Gastroesophageal sphincter (tissue), 4 donors: ENCODE data around the gene SDC1. TPM values are rescaled to one million over a fixed set of nuclear protein-coding genes. Genes with fewer than 3 reads are reported as not detected.
A peak's percentile ranks its signal among the peaks of the same experiment; 100 is the strongest.

Source experiments
- ATAC-seq: fragments of 150-250 bp; one replicate; pipeline ENCODE4 v1.9.1; 2016; ENCODE audit warnings: mild to moderate bottlenecking, moderate library complexity
- H3K27ac ChIP-seq, 4 donors: fragments of 200-600 bp; sonication (generic) in 3 of 4; 1 replicate in 3 of 4; 2 replicates in 1 of 4; pipeline ENCODE4 v1.5.1; 2016 to 2019
- H3K27me3 ChIP-seq: fragments of 200-600 bp; sonication (generic); one replicate; pipeline ENCODE4 v1.5.1; 2019
- H3K36me3 ChIP-seq, 2 donors: fragments of 200-600 bp; sonication (generic); one replicate each; pipeline ENCODE4 v1.5.1; 2019; ENCODE audit warnings: control low read depth in 1 of 2
- H3K4me1 ChIP-seq, 3 donors: fragments of 200-600 bp; sonication (generic); 1 replicate in 2 of 3; 2 replicates in 1 of 3; pipeline ENCODE4 v1.5.1; 2016 to 2019; ENCODE audit warnings: control low read depth in 2 of 3
- H3K4me3 ChIP-seq, 2 donors: fragments of 200-600 bp; sonication (generic); one replicate each; pipeline ENCODE4 v1.5.1; 2019; ENCODE audit warnings: mild to moderate bottlenecking in 1 of 2, moderate library complexity in 1 of 2
- H3K9me3 ChIP-seq, 3 donors: fragments of 200-600 bp; sonication (generic); one replicate each; pipeline ENCODE4 v1.5.1; 2017 to 2019; ENCODE audit warnings: control low read depth in 2 of 3
- EP300 ChIP-seq: sonication (generic); formaldehyde crosslinking; IDR thresholded peaks from one replicate; pipeline ENCODE4 v1.6.1; 2017; ENCODE audit warnings: antibody characterized with exemption, mild to moderate bottlenecking
- POLR2A ChIP-seq, 2 donors: fragments of 450-650 bp; IDR thresholded peaks; one replicate each; pipeline ENCODE4 v1.6.1; 2017; ENCODE audit warnings: antibody characterized with exemption in 2 of 2, mild to moderate bottlenecking in 2 of 2, moderate library complexity in 1 of 2
- POLR2AphosphoS5 ChIP-seq: sonication (generic); formaldehyde crosslinking; IDR thresholded peaks from one replicate; pipeline ENCODE4 v1.6.1; 2017; ENCODE audit warnings: antibody characterized with exemption
- WGBS, 2 donors: methylation state at CpG; one replicate each; pipeline ENCODE4 v1.1.5; 2018; ENCODE audit warnings: low coverage in 1 of 2; 5-methylcytosine and 5-hydroxymethylcytosine counted together
- total RNA-seq, 4 donors: library from RNA; depleted of rRNA; stranded (reverse); fragments of >200 nt; gene quantifications; one replicate each; pipeline ENCODE4 v1.1.0, GENCODE V29; 2016
- TF ChIP-seq, protein P1 (sequence below), 4 experiments: fragments of 200-600 bp in 2 of 4; fragments of 450-650 bp in 2 of 4; sonication (generic) in 1 of 4; IDR thresholded peaks; one replicate each; pipeline ENCODE4 v1.5.1; 2017 to 2019; ENCODE audit warnings: antibody characterized with exemption in 4 of 4, mild to moderate bottlenecking in 2 of 4, moderate library complexity in 2 of 4

SDC1 gene
- total RNA-seq, 4 donors from 2014 or later = 1.1 to 29.5 (median 1.8) TPM

GRCh38 chr2:20182241-20182931 lies 42.5 kb downstream of the SDC1 start:
- ATAC-seq = no peak
- Histone ChIP-seq H3K4me1 (no peaks in the 10 kb centered on the region), H3K4me3 (no peak overlapping the region), H3K27ac (no peak overlapping the region), H3K36me3 (no peaks in the 10 kb centered on the region), H3K27me3 (no peaks in the 10 kb centered on the region), H3K9me3 (no peaks in the 10 kb centered on the region)
- 78 to 90% methylated on average over 8 to 14 of the region's 16 CpGs for WGBS, 2 donors
- TF ChIP-seq POLR2AphosphoS5 (no peak), EP300 (no peak), POLR2A (IDR thresholded peaks at IDR 0.05) (no peak)
- TF ChIP-seq, protein P1, sequence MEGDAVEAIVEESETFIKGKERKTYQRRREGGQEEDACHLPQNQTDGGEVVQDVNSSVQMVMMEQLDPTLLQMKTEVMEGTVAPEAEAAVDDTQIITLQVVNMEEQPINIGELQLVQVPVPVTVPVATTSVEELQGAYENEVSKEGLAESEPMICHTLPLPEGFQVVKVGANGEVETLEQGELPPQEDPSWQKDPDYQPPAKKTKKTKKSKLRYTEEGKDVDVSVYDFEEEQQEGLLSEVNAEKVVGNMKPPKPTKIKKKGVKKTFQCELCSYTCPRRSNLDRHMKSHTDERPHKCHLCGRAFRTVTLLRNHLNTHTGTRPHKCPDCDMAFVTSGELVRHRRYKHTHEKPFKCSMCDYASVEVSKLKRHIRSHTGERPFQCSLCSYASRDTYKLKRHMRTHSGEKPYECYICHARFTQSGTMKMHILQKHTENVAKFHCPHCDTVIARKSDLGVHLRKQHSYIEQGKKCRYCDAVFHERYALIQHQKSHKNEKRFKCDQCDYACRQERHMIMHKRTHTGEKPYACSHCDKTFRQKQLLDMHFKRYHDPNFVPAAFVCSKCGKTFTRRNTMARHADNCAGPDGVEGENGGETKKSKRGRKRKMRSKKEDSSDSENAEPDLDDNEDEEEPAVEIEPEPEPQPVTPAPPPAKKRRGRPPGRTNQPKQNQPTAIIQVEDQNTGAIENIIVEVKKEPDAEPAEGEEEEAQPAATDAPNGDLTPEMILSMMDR (IDR thresholded peaks at IDR 0.05) = no peak

GRCh38 chr2:20181761-20182160 lies 43.2 kb downstream of the SDC1 start:
- Histone ChIP-seq H3K4me1 (no peaks in the 10 kb centered on the region), H3K9me3 (no peaks in the 10 kb centered on the region), H3K27me3 (no peaks in the 10 kb centered on the region), H3K27ac (no peak overlapping the region), H3K4me3 (no peak overlapping the region), H3K36me3 (no peaks in the 10 kb centered on the region)
- TF ChIP-seq EP300 = no peak
- TF ChIP-seq POLR2A (IDR thresholded peaks at IDR 0.05) = no peak
- no peak for TF ChIP-seq POLR2AphosphoS5
- TF ChIP-seq, protein P1 (IDR thresholded peaks at IDR 0.05) = no peak
- 77 to 82% methylated on average over 3 to 5 of the region's 7 CpGs for WGBS, 2 donors
- no peak for ATAC-seq

DNA sequence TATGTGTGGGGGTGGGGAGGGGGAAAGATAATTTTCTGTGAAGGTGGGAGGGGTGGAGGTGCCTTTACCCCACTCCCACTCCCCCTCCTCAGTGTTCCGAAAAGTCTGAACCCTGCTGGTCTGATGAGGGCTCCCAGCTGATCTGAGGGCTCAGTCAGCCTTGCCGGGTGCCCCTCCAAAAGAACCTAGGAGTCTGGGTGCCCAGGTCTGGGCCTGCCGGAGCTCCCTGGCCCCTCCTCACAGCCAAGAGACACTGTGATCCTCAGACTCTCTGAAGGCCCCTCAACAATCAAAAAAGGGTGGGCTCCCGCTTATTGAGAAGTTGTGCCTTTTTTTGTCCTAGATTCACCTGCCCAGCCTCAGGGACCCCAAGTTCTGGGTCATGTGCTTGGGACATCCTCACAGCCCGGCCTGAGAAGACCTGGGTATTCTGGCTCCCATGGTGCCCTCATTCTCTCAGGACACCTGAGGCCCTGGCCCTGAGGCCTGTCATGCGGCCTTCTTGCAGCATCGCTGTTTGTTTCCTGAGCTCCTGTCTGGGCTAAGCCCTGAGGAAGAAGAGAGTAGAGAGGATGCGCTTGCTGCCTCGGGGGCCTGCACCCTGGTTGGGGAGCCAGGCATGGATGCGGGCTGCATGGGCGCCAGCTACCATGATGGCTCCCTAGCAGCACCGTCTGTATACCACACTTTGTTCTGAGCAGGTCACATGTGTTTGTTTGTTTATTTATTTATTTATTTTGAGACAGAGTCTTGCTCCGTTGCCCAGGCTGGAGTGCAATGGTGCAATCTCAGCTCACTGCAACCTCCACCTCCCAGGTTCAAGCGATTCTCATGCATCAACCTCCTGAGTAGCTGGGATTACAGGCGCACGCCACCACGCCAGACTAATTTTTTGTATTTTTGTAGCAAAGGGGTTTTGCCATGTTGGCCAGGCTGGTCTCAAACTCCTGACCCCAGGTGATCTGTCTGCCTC lies 44.0 kb downstream of the SDC1 start:
- Histone ChIP-seq H3K4me3 (no peak overlapping the region), H3K27me3 (no peaks in the 10 kb centered on the region), H3K36me3 (no peaks in the 10 kb centered on the region), H3K27ac (no peak overlapping the region), H3K4me1 (no peaks in the 10 kb centered on the region), H3K9me3 (no peaks in the 10 kb centered on the region)
- no peak for TF ChIP-seq EP300
- TF ChIP-seq, protein P1 (IDR thresholded peaks at IDR 0.05) = no peak
- TF ChIP-seq POLR2A (IDR thresholded peaks at IDR 0.05) = no peak
- no peak for TF ChIP-seq POLR2AphosphoS5
- 93 to 99% methylated on average over 3 to 9 of the region's 17 CpGs for WGBS, 2 donors
- ATAC-seq = no peak

- WGBS, 2 donors = 100% methylated on average over 1 of the region's 25 CpGs; no CpG with 5 or more reads in 1 of the 2 donors
- ATAC-seq = no peak
- Histone ChIP-seq H3K27me3 (no peaks in the 10 kb centered on the region), H3K36me3 (no peaks in the 10 kb centered on the region), H3K4me1 (no peaks in the 10 kb centered on the region), H3K4me3 (no peak overlapping the region), H3K27ac (no peak overlapping the region), H3K9me3 (no peaks in the 10 kb centered on the region)
- TF ChIP-seq EP300 (no peak), POLR2A (IDR thresholded peaks at IDR 0.05) (peak in 1 of 2 donors; percentile 12)
- TF ChIP-seq, protein P1 (IDR thresholded peaks at IDR 0.05) = no peak
These were observed 45.0 kb downstream of the SDC1 start for GRCh38 chr2:20179755-20180594.
